Measurements from ENCODE around the gene POLA2. TPM values are rescaled to one million over a fixed set of nuclear protein-coding genes. Genes with fewer than 3 reads are reported as not detected.

The POLA2 gene
- total RNA-seq, 1 experiment from 2014 or later = 35.6 TPM

DNA sequence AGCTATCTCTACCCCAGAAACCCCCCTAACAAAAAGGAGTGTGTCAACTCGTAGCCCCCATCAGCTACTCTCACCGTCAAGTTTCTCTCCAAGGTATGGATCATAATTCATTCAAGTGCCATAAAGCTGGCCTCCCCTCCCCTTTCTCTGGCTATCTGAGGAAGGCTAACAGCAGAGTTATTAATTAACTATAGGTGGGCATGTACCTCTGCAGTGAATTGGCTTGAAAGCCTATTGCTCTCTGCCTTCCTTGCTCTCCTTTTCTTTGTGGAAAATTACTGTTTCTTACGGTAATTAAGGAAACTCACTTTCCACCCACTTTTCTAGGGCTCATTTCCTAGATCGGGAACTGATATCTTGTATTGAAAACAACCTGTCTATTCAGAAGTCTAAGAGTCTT, 14.1 kb downstream of the POLA2 start (continued):
- TF ChIP-seq RORB (CRISPR knock-in tag; IDR thresholded peaks at IDR 0.05) = no peak

- TF ChIP-seq NR2C2 (CRISPR knock-in tag; IDR thresholded peaks at IDR 0.05) (no peak), ERG (CRISPR knock-in tag; IDR thresholded peaks at IDR 0.05) (no peak), CBFB (CRISPR knock-in tag; IDR thresholded peaks at IDR 0.05; ENCODE audit: low read depth) (no peak), MLX (CRISPR knock-in tag; IDR thresholded peaks at IDR 0.05) (no peak)
- no peak for ATAC-seq
- Mint-ChIP-seq H3K36me3 (peaks cover 57% of the 10 kb centered on the region), H3K4me3 (no peak overlapping the region), H3K27ac (peak overlapping the region; percentile 27; the same call in 1 of the 2 replicates), H3K4me1 (peaks cover 9% of the 10 kb centered on the region), H3K9me3 (no peaks in the 10 kb centered on the region), H3K27me3 (ENCODE audit: low read depth) (no peaks in the 10 kb centered on the region)
- ChIA-PET CTCF (interaction anchor here (1.3 to 7.0 kb wide), 4 partner anchors 11 to 139 kb away, joined by 4 to 156 read pairs (median 77); partner anchors contain the start of gene CDC42EP2), POLR2A (no interaction called here)
- DNase-seq (ENCODE audit: low spot score) = no peak
Observed at GRCh38 chr11:65277631-65278277, 16.0 kb downstream of the POLA2 start.

GRCh38 chr11:65278356-65278755, 16.6 kb downstream of the POLA2 start:
- no peak for ATAC-seq
- POLR2A ChIA-PET = no interaction called here
- CTCF ChIA-PET = interaction anchor here (1.8 to 7.0 kb wide), 3 partner anchors 12 to 52 kb away, joined by 4 to 156 read pairs (median 150); partner anchors contain the start of gene CDC42EP2
- no peak for DNase-seq (ENCODE audit: low spot score)
- H3K4me3 Mint-ChIP-seq = no peak overlapping the region
- H3K27ac Mint-ChIP-seq = peak overlapping the region; percentile 77
- no peaks in the 10 kb centered on the region for H3K27me3 Mint-ChIP-seq (ENCODE audit: low read depth)
- peaks cover 9% of the 10 kb centered on the region for H3K4me1 Mint-ChIP-seq
- H3K9me3 Mint-ChIP-seq = no peaks in the 10 kb centered on the region
- H3K36me3 Mint-ChIP-seq = peaks cover 59% of the 10 kb centered on the region
- no peak for TF ChIP-seq CREB1 (CRISPR knock-in tag; IDR thresholded peaks at IDR 0.05)

- CTCF ChIA-PET = interaction anchor here (0.5 to 7.0 kb wide), 4 partner anchors 36 to 189 kb away, joined by 3 to 156 read pairs (median 77); partner anchors contain the start of gene CDC42EP2
- no peaks in the 10 kb centered on the region for H3K27me3 Mint-ChIP-seq (ENCODE audit: low read depth)
- POLR2A ChIA-PET = no interaction called here
- no peak overlapping the region for H3K4me3 Mint-ChIP-seq
- no peak for ATAC-seq
- peaks cover 9% of the 10 kb centered on the region for H3K4me1 Mint-ChIP-seq
- peaks cover 68% of the 10 kb centered on the region for H3K36me3 Mint-ChIP-seq
- DNase-seq (ENCODE audit: low spot score) = no peak
- no peaks in the 10 kb centered on the region for H3K9me3 Mint-ChIP-seq
- H3K27ac Mint-ChIP-seq = 0 out of 2 replicates have a peak overlapping the region, but pooled peaks have one; percentile 26
- TF ChIP-seq MYBL2 (CRISPR knock-in tag; IDR thresholded peaks at IDR 0.05) (no peak), FOXK1 (CRISPR knock-in tag; IDR thresholded peaks at IDR 0.05) (no peak), GABPB1 (CRISPR knock-in tag; IDR thresholded peaks at IDR 0.05) (no peak), ERG (CRISPR knock-in tag; IDR thresholded peaks at IDR 0.05) (no peak), AFF4 (CRISPR knock-in tag; IDR thresholded peaks at IDR 0.05; ENCODE audit: borderline replicate concordance) (no peak), FOXJ3 (CRISPR knock-in tag; IDR thresholded peaks at IDR 0.05; ENCODE audit: borderline replicate concordance) (no peak)
- TF ChIP-seq, protein P1, sequence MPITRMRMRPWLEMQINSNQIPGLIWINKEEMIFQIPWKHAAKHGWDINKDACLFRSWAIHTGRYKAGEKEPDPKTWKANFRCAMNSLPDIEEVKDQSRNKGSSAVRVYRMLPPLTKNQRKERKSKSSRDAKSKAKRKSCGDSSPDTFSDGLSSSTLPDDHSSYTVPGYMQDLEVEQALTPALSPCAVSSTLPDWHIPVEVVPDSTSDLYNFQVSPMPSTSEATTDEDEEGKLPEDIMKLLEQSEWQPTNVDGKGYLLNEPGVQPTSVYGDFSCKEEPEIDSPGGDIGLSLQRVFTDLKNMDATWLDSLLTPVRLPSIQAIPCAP (CRISPR knock-in tag; IDR thresholded peaks at IDR 0.05) = no peak
- TF ChIP-seq, protein P2, sequence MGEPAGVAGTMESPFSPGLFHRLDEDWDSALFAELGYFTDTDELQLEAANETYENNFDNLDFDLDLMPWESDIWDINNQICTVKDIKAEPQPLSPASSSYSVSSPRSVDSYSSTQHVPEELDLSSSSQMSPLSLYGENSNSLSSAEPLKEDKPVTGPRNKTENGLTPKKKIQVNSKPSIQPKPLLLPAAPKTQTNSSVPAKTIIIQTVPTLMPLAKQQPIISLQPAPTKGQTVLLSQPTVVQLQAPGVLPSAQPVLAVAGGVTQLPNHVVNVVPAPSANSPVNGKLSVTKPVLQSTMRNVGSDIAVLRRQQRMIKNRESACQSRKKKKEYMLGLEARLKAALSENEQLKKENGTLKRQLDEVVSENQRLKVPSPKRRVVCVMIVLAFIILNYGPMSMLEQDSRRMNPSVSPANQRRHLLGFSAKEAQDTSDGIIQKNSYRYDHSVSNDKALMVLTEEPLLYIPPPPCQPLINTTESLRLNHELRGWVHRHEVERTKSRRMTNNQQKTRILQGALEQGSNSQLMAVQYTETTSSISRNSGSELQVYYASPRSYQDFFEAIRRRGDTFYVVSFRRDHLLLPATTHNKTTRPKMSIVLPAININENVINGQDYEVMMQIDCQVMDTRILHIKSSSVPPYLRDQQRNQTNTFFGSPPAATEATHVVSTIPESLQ (CRISPR knock-in tag; IDR thresholded peaks at IDR 0.05) = no peak
- TF ChIP-seq, protein P3, sequence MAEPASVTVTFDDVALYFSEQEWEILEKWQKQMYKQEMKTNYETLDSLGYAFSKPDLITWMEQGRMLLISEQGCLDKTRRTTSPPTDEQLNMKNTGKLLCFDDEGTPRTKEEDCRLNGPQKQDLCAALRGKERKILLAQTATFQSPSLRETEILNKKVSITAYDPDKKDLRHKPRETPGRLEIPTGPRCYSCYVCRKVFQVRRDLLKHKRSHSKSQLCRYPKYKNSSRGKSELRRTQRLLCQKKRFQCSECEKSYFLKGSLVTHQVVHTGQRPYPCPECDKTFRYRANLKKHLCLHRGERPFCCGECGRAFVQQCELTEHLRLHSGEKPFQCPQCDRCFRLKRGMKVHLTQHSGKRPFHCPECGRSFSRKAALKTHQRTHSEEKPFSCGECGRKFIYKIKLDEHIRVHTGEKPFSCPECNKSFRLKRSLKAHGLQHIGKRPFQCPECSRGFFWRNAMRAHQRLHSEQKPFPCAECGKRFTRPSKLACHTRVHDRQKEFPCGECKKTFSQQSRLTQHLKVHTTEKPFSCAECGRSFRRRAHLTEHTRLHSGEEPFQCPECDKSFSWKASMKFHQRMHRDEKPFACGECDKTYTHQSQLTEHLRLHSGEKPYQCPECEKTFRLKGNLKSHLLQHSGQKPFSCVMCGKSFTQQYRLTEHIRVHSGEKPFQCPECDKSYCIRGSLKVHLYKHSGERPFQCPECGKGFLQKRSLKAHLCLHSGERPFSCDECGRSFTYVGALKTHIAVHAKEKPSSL (CRISPR knock-in tag; conservative IDR thresholded peaks at IDR 0.05) = no peak
- TF ChIP-seq, protein P4, sequence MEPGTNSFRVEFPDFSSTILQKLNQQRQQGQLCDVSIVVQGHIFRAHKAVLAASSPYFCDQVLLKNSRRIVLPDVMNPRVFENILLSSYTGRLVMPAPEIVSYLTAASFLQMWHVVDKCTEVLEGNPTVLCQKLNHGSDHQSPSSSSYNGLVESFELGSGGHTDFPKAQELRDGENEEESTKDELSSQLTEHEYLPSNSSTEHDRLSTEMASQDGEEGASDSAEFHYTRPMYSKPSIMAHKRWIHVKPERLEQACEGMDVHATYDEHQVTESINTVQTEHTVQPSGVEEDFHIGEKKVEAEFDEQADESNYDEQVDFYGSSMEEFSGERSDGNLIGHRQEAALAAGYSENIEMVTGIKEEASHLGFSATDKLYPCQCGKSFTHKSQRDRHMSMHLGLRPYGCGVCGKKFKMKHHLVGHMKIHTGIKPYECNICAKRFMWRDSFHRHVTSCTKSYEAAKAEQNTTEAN (CRISPR knock-in tag; IDR thresholded peaks at IDR 0.05) = no peak
Observed at GRCh38 chr11:65279279-65279678, 17.5 kb downstream of the POLA2 start.
